ENCODE measurements around the gene TFCP2.

TFCP2 gene

GRCh38 chr12:51196547-51196946 lies 23.6 kb upstream of the TFCP2 start:
- no peak for DNase-seq (ENCODE audit: low spot score)

- DNase-seq (ENCODE audit: low spot score), result no peak
Observed at GRCh38 chr12:51195841-51196240, 22.9 kb upstream of the TFCP2 start.

- DNase-seq (ENCODE audit: low spot score), result no peak
Observed at GRCh38 chr12:51192284-51192671, 19.3 kb upstream of the TFCP2 start.

GRCh38 chr12:51191516-51192283 lies 18.8 kb upstream of the TFCP2 start:
- no peak for DNase-seq (ENCODE audit: low spot score)

- no peak for DNase-seq (ENCODE audit: low spot score)
Observed at GRCh38 chr12:51190820-51191219, 17.9 kb upstream of the TFCP2 start.

GRCh38 chr12:51189790-51190355 lies 16.9 kb upstream of the TFCP2 start:
- DNase-seq (ENCODE audit: low spot score), result no peak

GRCh38 chr12:51188359-51189051 lies 15.6 kb upstream of the TFCP2 start:
- no peak for DNase-seq (ENCODE audit: low spot score)

GRCh38 chr12:51187370-51187987 lies 14.5 kb upstream of the TFCP2 start:
- no peak for DNase-seq (ENCODE audit: low spot score)

- no peak for DNase-seq (ENCODE audit: low spot score)
Observed at GRCh38 chr12:51186465-51187085, 13.6 kb upstream of the TFCP2 start.

GRCh38 chr12:51185171-51185717 lies 12.3 kb upstream of the TFCP2 start:
- no peak for DNase-seq (ENCODE audit: low spot score)

GRCh38 chr12:51183816-51184215 lies 10.9 kb upstream of the TFCP2 start:
- DNase-seq (ENCODE audit: low spot score), result no peak

GRCh38 chr12:51183349-51183748 lies 10.4 kb upstream of the TFCP2 start:
- DNase-seq (ENCODE audit: low spot score), result no peak

- no peak for DNase-seq (ENCODE audit: low spot score)
Observed at GRCh38 chr12:51181558-51181957, 8.6 kb upstream of the TFCP2 start.

GRCh38 chr12:51177897-51178296 lies 5.0 kb upstream of the TFCP2 start:
- DNase-seq (ENCODE audit: low spot score), result no peak

- DNase-seq (ENCODE audit: low spot score), result no peak
Observed at GRCh38 chr12:51174501-51174900, 1.6 kb upstream of the TFCP2 start.

- DNase-seq (ENCODE audit: low spot score), result no peak
Observed at GRCh38 chr12:51171884-51172514, 936 bp downstream of the TFCP2 start.

GRCh38 chr12:51163795-51164194 lies 9.1 kb downstream of the TFCP2 start:
- no peak for DNase-seq (ENCODE audit: low spot score)

GRCh38 chr12:51162217-51162616 lies 10.7 kb downstream of the TFCP2 start:
- DNase-seq (ENCODE audit: low spot score), result no peak

GRCh38 chr12:51160814-51161459 lies 12.0 kb downstream of the TFCP2 start:
- no peak for DNase-seq (ENCODE audit: low spot score)

- DNase-seq (ENCODE audit: low spot score), result no peak
Observed at GRCh38 chr12:51156245-51156765, 16.6 kb downstream of the TFCP2 start.

- no peak for DNase-seq (ENCODE audit: low spot score)
Observed at GRCh38 chr12:51152953-51153352, 20.0 kb downstream of the TFCP2 start.

Measured in hematopoietic multipotent progenitor cell treated with erythropoietin and hydrocortisone succinate and interleukin-3 and kit ligand, for 15 days (in vitro differentiated cells).